C4-2B (cell line): ENCODE measurements around the gene MAGEA6.

ENCODE experiments used
- ZFX ChIP-seq: fragments of 450-650 bp; IDR thresholded peaks from 2 replicates; pipeline ENCODE4 v1.6.1; 2017
- TF ChIP-seq, protein P1 (sequence below): fragments of 450-650 bp; conservative IDR thresholded peaks from 2 replicates; pipeline ENCODE4 v1.5.1; 2017; ENCODE audit warnings: mild to moderate bottlenecking

DNA sequence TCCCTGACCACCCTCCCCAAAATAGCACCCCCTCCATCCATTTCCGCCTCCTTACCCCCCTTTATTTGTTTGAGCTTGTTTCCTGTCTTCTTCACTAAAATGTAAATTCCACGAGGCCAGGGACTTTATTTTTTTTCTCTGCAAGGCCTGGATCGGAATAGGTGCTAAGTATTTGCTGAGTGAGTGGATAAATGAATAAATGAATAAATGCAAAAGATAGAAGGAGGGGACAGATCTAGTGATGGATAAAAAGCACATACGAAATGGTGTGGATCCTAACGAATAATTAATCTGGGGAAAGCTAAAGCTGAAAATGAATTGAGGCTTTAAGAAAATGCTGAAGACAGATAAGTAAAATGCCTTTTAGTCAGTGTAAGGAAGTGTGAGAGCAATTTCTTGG, 48.9 kb upstream of the MAGEA6 start:
- TF ChIP-seq, protein P1, sequence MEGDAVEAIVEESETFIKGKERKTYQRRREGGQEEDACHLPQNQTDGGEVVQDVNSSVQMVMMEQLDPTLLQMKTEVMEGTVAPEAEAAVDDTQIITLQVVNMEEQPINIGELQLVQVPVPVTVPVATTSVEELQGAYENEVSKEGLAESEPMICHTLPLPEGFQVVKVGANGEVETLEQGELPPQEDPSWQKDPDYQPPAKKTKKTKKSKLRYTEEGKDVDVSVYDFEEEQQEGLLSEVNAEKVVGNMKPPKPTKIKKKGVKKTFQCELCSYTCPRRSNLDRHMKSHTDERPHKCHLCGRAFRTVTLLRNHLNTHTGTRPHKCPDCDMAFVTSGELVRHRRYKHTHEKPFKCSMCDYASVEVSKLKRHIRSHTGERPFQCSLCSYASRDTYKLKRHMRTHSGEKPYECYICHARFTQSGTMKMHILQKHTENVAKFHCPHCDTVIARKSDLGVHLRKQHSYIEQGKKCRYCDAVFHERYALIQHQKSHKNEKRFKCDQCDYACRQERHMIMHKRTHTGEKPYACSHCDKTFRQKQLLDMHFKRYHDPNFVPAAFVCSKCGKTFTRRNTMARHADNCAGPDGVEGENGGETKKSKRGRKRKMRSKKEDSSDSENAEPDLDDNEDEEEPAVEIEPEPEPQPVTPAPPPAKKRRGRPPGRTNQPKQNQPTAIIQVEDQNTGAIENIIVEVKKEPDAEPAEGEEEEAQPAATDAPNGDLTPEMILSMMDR: no peak
- no peak for TF ChIP-seq ZFX
